Erythroblast (primary cell): Measurements from ENCODE around the gene SFN.

ENCODE experiments used
- GATA1 ChIP-seq: IDR thresholded peaks from 2 replicates; pipeline ENCODE4 v1.6.1; 2011; ENCODE audit warnings: low read depth, mild to moderate bottlenecking, control low read depth, low read length, moderate library complexity
- POLR2A ChIP-seq: IDR thresholded peaks from 2 replicates; pipeline ENCODE4 v1.6.1; 2011; ENCODE audit warnings: mild to moderate bottlenecking, low read length

- no peak for TF ChIP-seq POLR2A
- TF ChIP-seq GATA1: no peak
Observed at GRCh38 chr1:26822737-26823395, 40.1 kb upstream of the SFN start.
